Neural cell (in vitro differentiated cells): ENCODE results near the gene OVCA2. TPM values are rescaled to one million over a fixed set of nuclear protein-coding genes. Genes with fewer than 3 reads are reported as not detected.

Source experiments
- H2AFZ ChIP-seq: fragments of 200-600, 300-800 bp; sonication (generic), shearing (Covaris generic); 2 replicates; pipeline ENCODE4 v1.6.0; 2014; ENCODE audit warnings: low read depth, mild to moderate bottlenecking, antibody characterized with exemption, low read length, moderate library complexity
- H3F3A ChIP-seq: fragments of 200-600 bp; shearing (Covaris generic); 2 replicates; pipeline ENCODE4 v1.6.1; 2016; ENCODE audit warnings: mild to moderate bottlenecking, moderate library complexity, mixed read lengths, antibody characterized with exemption, low read length; ENCODE audit not compliant: insufficient read depth, poor library complexity, severe bottlenecking
- H3K27ac ChIP-seq: fragments of 200-600, 300-800 bp; sonication (generic), shearing (Covaris generic); 2 replicates; pipeline ENCODE4 v1.5.1; 2014; ENCODE audit warnings: mild to moderate bottlenecking, low read length, moderate library complexity
- H3K27me3 ChIP-seq: fragments of 300-800, 200-600 bp; sonication (generic), shearing (Covaris generic); 2 replicates; pipeline ENCODE4 v1.6.0; 2014; ENCODE audit warnings: mild to moderate bottlenecking, low read depth, low read length, moderate library complexity; ENCODE audit not compliant: insufficient read depth
- H3K36me3 ChIP-seq: fragments of 300-800, 200-600 bp; sonication (generic), shearing (Covaris generic); 2 replicates; pipeline ENCODE4 v1.5.1; 2014; ENCODE audit warnings: mild to moderate bottlenecking, antibody characterized with exemption, low read length, moderate library complexity; ENCODE audit not compliant: insufficient read depth
- H3K4me2 ChIP-seq: fragments of 300-800, 200-600 bp; sonication (generic), shearing (Covaris generic); 2 replicates; pipeline ENCODE4 v1.6.0; 2014; ENCODE audit warnings: mild to moderate bottlenecking, low read length
- H3K4me3 ChIP-seq: fragments of 300-800, 200-600 bp; sonication (generic), shearing (Covaris generic); 2 replicates; pipeline ENCODE4 v1.5.1; 2014; ENCODE audit warnings: mild to moderate bottlenecking, low read length, moderate library complexity
- H3K79me2 ChIP-seq: fragments of 200-600 bp; shearing (Covaris generic); replicated peaks from 2 replicates; pipeline ENCODE4 v1.6.0; 2014; ENCODE audit warnings: mild to moderate bottlenecking, low read length, moderate library complexity; ENCODE audit not compliant: insufficient read depth
- H3K9ac ChIP-seq: fragments of 300-800, 200-600 bp; sonication (generic), shearing (Covaris generic); 2 replicates; pipeline ENCODE4 v1.6.1; 2016; ENCODE audit warnings: mild to moderate bottlenecking, low read length, mixed read lengths
- H3K9me2 ChIP-seq: fragments of 200-600 bp; shearing (Covaris generic); 2 replicates; pipeline ENCODE4 v1.6.1; 2016; ENCODE audit warnings: mild to moderate bottlenecking, low read length, mixed read lengths; ENCODE audit not compliant: insufficient read depth
- H3K9me3 ChIP-seq: fragments of 200-600, 300-800 bp; sonication (generic), shearing (Covaris generic); 2 replicates; pipeline ENCODE4 v1.6.1; 2016; ENCODE audit warnings: mild to moderate bottlenecking, mixed run types, low read length, moderate library complexity, mixed read lengths
- H4K20me1 ChIP-seq: fragments of 200-600 bp; shearing (Covaris generic); 2 replicates; pipeline ENCODE4 v1.6.1; 2016; ENCODE audit warnings: mild to moderate bottlenecking, mixed run types; ENCODE audit not compliant: insufficient read depth
- EP300 ChIP-seq: fragments of 450-650 bp; conservative IDR thresholded peaks from 2 replicates; pipeline ENCODE4 v1.6.1; 2014; ENCODE audit warnings: antibody characterized with exemption, mild to moderate bottlenecking, moderate library complexity; ENCODE audit not compliant: poor library complexity, severe bottlenecking
- EZH2 ChIP-seq: fragments of 200-600, 300-800 bp; shearing (Covaris generic), sonication (generic); IDR thresholded peaks from 2 replicates; pipeline ENCODE4 v1.6.1; 2014; ENCODE audit warnings: antibody characterized with exemption, low read length, borderline replicate concordance, mild to moderate bottlenecking; ENCODE audit not compliant: insufficient read depth, poor library complexity, severe bottlenecking
- MXI1 ChIP-seq: fragments of 450-650 bp; conservative IDR thresholded peaks from 2 replicates; pipeline ENCODE4 v1.6.1; 2014; ENCODE audit warnings: antibody characterized with exemption, mild to moderate bottlenecking; ENCODE audit not compliant: poor library complexity, severe bottlenecking
- POLR2AphosphoS5 ChIP-seq: IDR thresholded peaks from 2 replicates; pipeline ENCODE4 v1.6.1; 2012
- RAD21 ChIP-seq: fragments of 450-650 bp; conservative IDR thresholded peaks from 2 replicates; pipeline ENCODE4 v1.6.1; 2014; ENCODE audit warnings: antibody characterized with exemption, mild to moderate bottlenecking, moderate library complexity
- REST ChIP-seq: IDR thresholded peaks from 2 replicates; pipeline ENCODE4 v1.6.1; 2012; ENCODE audit warnings: borderline replicate concordance
- SMC3 ChIP-seq: fragments of 450-650 bp; conservative IDR thresholded peaks from 2 replicates; pipeline ENCODE4 v1.6.1; 2014; ENCODE audit warnings: antibody characterized with exemption, mild to moderate bottlenecking, moderate library complexity; ENCODE audit not compliant: poor library complexity
- TAF1 ChIP-seq: IDR thresholded peaks from 2 replicates; pipeline ENCODE4 v1.6.1; 2012; ENCODE audit warnings: low read depth
- polyA plus RNA-seq: library from polyadenylated mRNA; depleted of rRNA; stranded (reverse); fragments of >200 nt; gene quantifications from 2 replicates; pipeline ENCODE4 v1.2.3, GENCODE V29; 2014
- TF ChIP-seq, protein P1 (sequence below): fragments of 450-650 bp; IDR thresholded peaks from 2 replicates; pipeline ENCODE4 v1.5.1; 2014; ENCODE audit warnings: antibody characterized with exemption, mild to moderate bottlenecking, moderate library complexity; ENCODE audit not compliant: poor library complexity, severe bottlenecking

The OVCA2 gene
- polyA plus RNA-seq, 1 donor from 2014 or later, result 54.4 TPM

DNA sequence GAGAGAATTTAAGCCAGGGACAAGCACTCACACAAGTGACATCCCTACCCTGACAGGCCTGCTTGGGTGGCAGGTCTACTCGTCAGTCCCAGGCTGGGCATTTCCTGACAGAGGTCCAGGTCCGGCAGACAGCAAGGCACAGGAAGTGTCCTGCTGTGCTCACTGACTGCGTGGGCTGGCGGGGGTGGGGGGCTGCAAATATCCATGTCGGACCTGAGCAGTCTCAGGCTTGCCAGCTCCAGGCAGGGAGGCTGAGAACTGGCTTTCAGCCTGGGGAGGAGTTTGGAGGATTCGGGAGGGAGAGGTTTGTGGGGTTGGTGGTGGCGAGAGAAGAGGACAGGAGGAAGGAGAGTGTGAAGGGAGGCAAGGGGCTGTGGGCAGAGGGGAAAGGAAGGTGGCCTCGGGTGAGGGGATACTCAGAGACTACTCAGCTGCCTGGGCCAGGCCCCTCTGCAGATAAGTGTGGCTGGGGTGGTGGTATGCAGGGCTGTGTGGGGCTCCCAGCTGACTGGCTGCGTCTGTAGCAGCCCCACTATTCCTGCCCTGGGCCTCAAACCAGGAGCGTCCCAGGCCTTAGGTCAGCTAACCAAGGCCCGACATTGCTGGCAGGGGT lies 20.9 kb downstream of the OVCA2 start:
- Histone ChIP-seq H3K27ac (no peak overlapping the region), H3K36me3 (no peaks in the 10 kb centered on the region), H2AFZ (no peak overlapping the region), H3F3A (no peaks in the 10 kb centered on the region), H3K9me3 (peaks cover 5% of the 10 kb centered on the region), H3K4me2 (no peak overlapping the region), H3K27me3 (peaks cover 35% of the 10 kb centered on the region), H3K9ac (no peak overlapping the region), H3K79me2 (no peaks in the 10 kb centered on the region), H3K9me2 (no peaks in the 10 kb centered on the region), H3K4me3 (no peak overlapping the region), H4K20me1 (no peaks in the 10 kb centered on the region)
- TF ChIP-seq EZH2 (no peak), MXI1 (no peak), REST (no peak), RAD21 (no peak), TAF1 (no peak)
- TF ChIP-seq, protein P1, sequence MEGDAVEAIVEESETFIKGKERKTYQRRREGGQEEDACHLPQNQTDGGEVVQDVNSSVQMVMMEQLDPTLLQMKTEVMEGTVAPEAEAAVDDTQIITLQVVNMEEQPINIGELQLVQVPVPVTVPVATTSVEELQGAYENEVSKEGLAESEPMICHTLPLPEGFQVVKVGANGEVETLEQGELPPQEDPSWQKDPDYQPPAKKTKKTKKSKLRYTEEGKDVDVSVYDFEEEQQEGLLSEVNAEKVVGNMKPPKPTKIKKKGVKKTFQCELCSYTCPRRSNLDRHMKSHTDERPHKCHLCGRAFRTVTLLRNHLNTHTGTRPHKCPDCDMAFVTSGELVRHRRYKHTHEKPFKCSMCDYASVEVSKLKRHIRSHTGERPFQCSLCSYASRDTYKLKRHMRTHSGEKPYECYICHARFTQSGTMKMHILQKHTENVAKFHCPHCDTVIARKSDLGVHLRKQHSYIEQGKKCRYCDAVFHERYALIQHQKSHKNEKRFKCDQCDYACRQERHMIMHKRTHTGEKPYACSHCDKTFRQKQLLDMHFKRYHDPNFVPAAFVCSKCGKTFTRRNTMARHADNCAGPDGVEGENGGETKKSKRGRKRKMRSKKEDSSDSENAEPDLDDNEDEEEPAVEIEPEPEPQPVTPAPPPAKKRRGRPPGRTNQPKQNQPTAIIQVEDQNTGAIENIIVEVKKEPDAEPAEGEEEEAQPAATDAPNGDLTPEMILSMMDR, result no peak

- no peaks in the 10 kb centered on the region for H3F3A ChIP-seq
- TF ChIP-seq REST (no peak), EZH2 (no peak), EP300 (no peak), TAF1 (no peak), RAD21 (no peak), POLR2AphosphoS5 (no peak), SMC3 (no peak), MXI1 (no peak)
- TF ChIP-seq, protein P1, result no peak
- H3K27me3 ChIP-seq, result peaks cover 26% of the 10 kb centered on the region
- no peaks in the 10 kb centered on the region for H3K9me2 ChIP-seq
- no peak overlapping the region for H2AFZ ChIP-seq
- no peaks in the 10 kb centered on the region for H3K79me2 ChIP-seq
- H4K20me1 ChIP-seq, result no peaks in the 10 kb centered on the region
- no peak overlapping the region for H3K27ac ChIP-seq
- no peak overlapping the region for H3K9ac ChIP-seq
- H3K4me3 ChIP-seq, result no peak overlapping the region
- no peak overlapping the region for H3K4me2 ChIP-seq
- H3K36me3 ChIP-seq, result no peaks in the 10 kb centered on the region
- H3K9me3 ChIP-seq, result no peaks in the 10 kb centered on the region
These were observed 21.7 kb downstream of the OVCA2 start for GRCh38 chr17:2063261-2064146.
